PC-3 (cell line): ENCODE data around the gene BRD8. TPM values are rescaled to one million over a fixed set of nuclear protein-coding genes. Genes with fewer than 3 reads are reported as not detected.

Source experiments
- ATAC-seq: fragments of 200-7000 bp; cut with Tn5 transposase; 2 replicates; pipeline ENCODE4 v1.9.1; 2020; ENCODE audit warnings: mild to moderate bottlenecking, moderate library complexity
- BruUV-seq: library from RNA; stranded (reverse); fragments of 400-500 nt; replicated peaks from 2 replicates; lab custom pipeline; 2021; lab: Mats Ljungman, UMichigan
- CTCF ChIA-PET: fragments of 300-600 bp; sonication (Branson Sonifier 250); formaldehyde crosslinking; loops from one replicate; lab custom pipeline; 2022; ENCODE audit warnings: antibody characterized with exemption; lab: Charles Lee
- POLR2A ChIA-PET: fragments of 300-600 bp; sonication (Branson Sonifier 250); formaldehyde crosslinking; loops from one replicate; lab custom pipeline; 2022; ENCODE audit warnings: antibody characterized with exemption; ENCODE audit not compliant: unreplicated experiment; lab: Charles Lee
- DNase-seq: peaks from one replicate; pipeline ENCODE4 v3.0.0-alpha.2; 2015
- H2AFZ ChIP-seq: fragments of 300-600 bp; sonication (generic); 2 replicates; pipeline ENCODE4 v1.6.0; 2016; ENCODE audit warnings: antibody characterized with exemption, low read length
- H3F3A ChIP-seq: fragments of 300-600 bp; sonication (generic); one replicate; pipeline ENCODE4 v1.6.0; 2017; ENCODE audit warnings: antibody characterized with exemption, low read length, control low read depth, mild to moderate bottlenecking; ENCODE audit not compliant: unreplicated experiment
- H3K27ac ChIP-seq: fragments of 300-600 bp; sonication (generic); 2 replicates; pipeline ENCODE4 v1.5.1; 2016; ENCODE audit warnings: mild to moderate bottlenecking, low read length
- H3K27me3 ChIP-seq: fragments of 300-600 bp; sonication (generic); 2 replicates; pipeline ENCODE4 v1.6.1; 2016; ENCODE audit warnings: low read length, mixed read lengths
- H3K36me3 ChIP-seq: fragments of 300-600 bp; sonication (generic); 2 replicates; pipeline ENCODE4 v1.6.1; 2016; ENCODE audit warnings: low read depth, mixed run types, low read length, mixed read lengths
- H3K4me1 ChIP-seq: fragments of 300-600 bp; sonication (generic); 2 replicates; pipeline ENCODE4 v1.5.1; 2016; ENCODE audit warnings: low read length; ENCODE audit not compliant: insufficient read depth
- H3K4me2 ChIP-seq: fragments of 300-600 bp; sonication (generic); 2 replicates; pipeline ENCODE4 v1.6.0; 2016; ENCODE audit warnings: low read length
- H3K4me3 ChIP-seq: fragments of 300-600 bp; sonication (generic); 2 replicates; pipeline ENCODE4 v1.5.1; 2016; ENCODE audit warnings: mild to moderate bottlenecking, low read length, mixed read lengths
- H3K79me2 ChIP-seq: fragments of 300-600 bp; sonication (generic); 2 replicates; pipeline ENCODE4 v1.6.1; 2017; ENCODE audit warnings: low read length, mixed read lengths
- H3K9ac ChIP-seq: fragments of 300-600 bp; sonication (generic); 2 replicates; pipeline ENCODE4 v1.6.0; 2016; ENCODE audit warnings: mild to moderate bottlenecking, low read length
- H3K9me2 ChIP-seq: fragments of 300-600 bp; sonication (generic); replicated peaks from 2 replicates; pipeline ENCODE4 v1.6.1; 2016; ENCODE audit warnings: mixed run types, low read length, mixed read lengths
- H3K9me3 ChIP-seq: fragments of 300-600 bp; sonication (generic); 2 replicates; pipeline ENCODE4 v1.6.1; 2016; ENCODE audit warnings: low read length, mixed read lengths
- H4K20me1 ChIP-seq: fragments of 300-600 bp; sonication (generic); 2 replicates; pipeline ENCODE4 v1.6.1; 2016; ENCODE audit warnings: low read length, mixed read lengths
- CTCF ChIP-seq: fragments of 300-600 bp; sonication (generic); conservative IDR thresholded peaks from 2 replicates; pipeline ENCODE4 v1.5.1; 2017; ENCODE audit warnings: antibody characterized with exemption, low read depth, mild to moderate bottlenecking, low read length
- EZH2 ChIP-seq: fragments of 300-600 bp; sonication (generic); IDR thresholded peaks from one replicate; pipeline ENCODE4 v1.6.1; 2017; ENCODE audit warnings: antibody characterized with exemption, mild to moderate bottlenecking, low read length; ENCODE audit not compliant: unreplicated experiment
- EZH2phosphoT487 ChIP-seq: fragments of 300-600 bp; sonication (generic); IDR thresholded peaks from 2 replicates; pipeline ENCODE4 v1.6.1; 2018; ENCODE audit warnings: mild to moderate bottlenecking, antibody characterized with exemption, low read length, borderline replicate concordance
- intact Hi-C: fragments of 100-400 bp; cut with micrococcal nuclease; formaldehyde crosslinking; loops from 2 replicates; pipeline ENCODE4 v1.9.0; 2023
- total RNA-seq: library from RNA; depleted of rRNA; stranded (reverse); fragments of >200 nt; gene quantifications from 2 replicates; pipeline ENCODE4 v1.2.3, GENCODE V29; 2014

The BRD8 gene
- total RNA-seq, 1 experiment from 2014 or later = 35.6 TPM

GRCh38 chr5:138182808-138183207 is 4.4 kb upstream of the BRD8 start:
- BruUV-seq = no TSS peak
- CTCF ChIA-PET = no interaction called here

DNA sequence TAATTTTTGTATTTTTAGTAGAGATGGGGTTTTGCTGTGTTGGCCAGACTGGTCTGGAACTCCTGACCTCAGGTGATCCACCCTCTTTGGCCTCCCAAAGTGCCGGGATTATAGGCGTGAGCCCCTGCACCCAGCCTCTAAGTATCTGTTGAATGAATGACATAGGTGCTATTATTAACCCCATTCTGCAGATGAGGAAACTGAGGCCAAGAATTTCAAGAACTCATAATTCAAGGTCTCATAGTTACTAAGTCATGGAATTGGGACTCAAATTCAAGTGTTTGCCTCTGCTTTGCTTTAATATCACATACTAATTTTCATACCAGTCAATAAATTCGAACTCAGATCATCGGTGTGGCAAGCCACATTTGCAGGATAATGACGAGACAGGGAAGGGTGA is 2.4 kb upstream of the BRD8 start:
- BruUV-seq = no TSS peak
- Histone ChIP-seq H3K27ac (no peak overlapping the region), H4K20me1 (peaks cover 5% of the 10 kb centered on the region; the same call in 1 of the 2 replicates), H3K9me3 (no peaks in the 10 kb centered on the region), H3K4me1 (peaks cover 15% of the 10 kb centered on the region), H2AFZ (no peak overlapping the region), H3K36me3 (peaks cover 48% of the 10 kb centered on the region), H3K27me3 (no peaks in the 10 kb centered on the region), H3K79me2 (peaks cover 55% of the 10 kb centered on the region), H3K9me2 (no peaks in the 10 kb centered on the region), H3K9ac (no peak overlapping the region), H3F3A (no peaks in the 10 kb centered on the region), H3K4me2 (peak overlapping the region; percentile 95), H3K4me3 (peak overlapping the region; percentile 95; the same call in 1 of the 2 replicates)
- intact Hi-C loops = no loop called here
- ChIA-PET POLR2A (no interaction called here), CTCF (no interaction called here)
- no peak for DNase-seq
- TF ChIP-seq EZH2 (no peak), EZH2phosphoT487 (no peak), CTCF (no peak)
- ATAC-seq = no peak

More at GRCh38 chr5:138182808-138183207, 4.4 kb upstream of the BRD8 start:
- H3K4me2 ChIP-seq = no peak overlapping the region
- no peak for ATAC-seq
- no peaks in the 10 kb centered on the region for H3K9me2 ChIP-seq
- intact Hi-C loops = no loop called here
- peaks cover 67% of the 10 kb centered on the region for H3K36me3 ChIP-seq
- H3F3A ChIP-seq = no peaks in the 10 kb centered on the region
- TF ChIP-seq EZH2phosphoT487 = no peak
- no peak for TF ChIP-seq EZH2
- no peak for TF ChIP-seq CTCF
- H3K79me2 ChIP-seq = peaks cover 35% of the 10 kb centered on the region
- POLR2A ChIA-PET = no interaction called here
- peaks cover 11% of the 10 kb centered on the region for H3K4me1 ChIP-seq
- H2AFZ ChIP-seq = no peak overlapping the region
- H3K27me3 ChIP-seq = no peaks in the 10 kb centered on the region
- H3K9ac ChIP-seq = no peak overlapping the region
- no peaks in the 10 kb centered on the region for H3K9me3 ChIP-seq
- H3K4me3 ChIP-seq = no peak overlapping the region
- DNase-seq = no peak
- peaks cover 5% of the 10 kb centered on the region; the same call in 1 of the 2 replicates for H4K20me1 ChIP-seq
- no peak overlapping the region for H3K27ac ChIP-seq

- DNase-seq = peak; percentile 71
- intact Hi-C loops = no loop called here
- no peaks in the 10 kb centered on the region for H3K9me2 ChIP-seq
- peaks cover 44% of the 10 kb centered on the region for H3K36me3 ChIP-seq
- no peaks in the 10 kb centered on the region for H3K27me3 ChIP-seq
- peak overlapping the region; percentile 95 for H3K4me3 ChIP-seq
- no TSS peak for BruUV-seq
- TF ChIP-seq CTCF (peak; percentile 69), EZH2 (no peak), EZH2phosphoT487 (no peak)
- no peaks in the 10 kb centered on the region for H3F3A ChIP-seq
- ATAC-seq = peak; percentile 16
- H3K4me2 ChIP-seq = peak overlapping the region; percentile 95
- ChIA-PET POLR2A (no interaction called here), CTCF (no interaction called here)
- peaks cover 57% of the 10 kb centered on the region for H3K79me2 ChIP-seq
- no peaks in the 10 kb centered on the region for H3K9me3 ChIP-seq
- no peak overlapping the region for H3K27ac ChIP-seq
- H4K20me1 ChIP-seq = peaks cover 5% of the 10 kb centered on the region; the same call in 1 of the 2 replicates
- H3K9ac ChIP-seq = peak overlapping the region; percentile 79
- peaks cover 15% of the 10 kb centered on the region for H3K4me1 ChIP-seq
- H2AFZ ChIP-seq = no peak overlapping the region
These were observed 1.9 kb upstream of the BRD8 start for GRCh38 chr5:138180183-138180782.
